ENCODE data around the gene INMT. TPM values are rescaled to one million over a fixed set of nuclear protein-coding genes. Genes with fewer than 3 reads are reported as not detected.

The INMT gene
- under 1 TPM in 1 of 2 experiments, not detected in 1; 0.24 TPM for total RNA-seq

DNA sequence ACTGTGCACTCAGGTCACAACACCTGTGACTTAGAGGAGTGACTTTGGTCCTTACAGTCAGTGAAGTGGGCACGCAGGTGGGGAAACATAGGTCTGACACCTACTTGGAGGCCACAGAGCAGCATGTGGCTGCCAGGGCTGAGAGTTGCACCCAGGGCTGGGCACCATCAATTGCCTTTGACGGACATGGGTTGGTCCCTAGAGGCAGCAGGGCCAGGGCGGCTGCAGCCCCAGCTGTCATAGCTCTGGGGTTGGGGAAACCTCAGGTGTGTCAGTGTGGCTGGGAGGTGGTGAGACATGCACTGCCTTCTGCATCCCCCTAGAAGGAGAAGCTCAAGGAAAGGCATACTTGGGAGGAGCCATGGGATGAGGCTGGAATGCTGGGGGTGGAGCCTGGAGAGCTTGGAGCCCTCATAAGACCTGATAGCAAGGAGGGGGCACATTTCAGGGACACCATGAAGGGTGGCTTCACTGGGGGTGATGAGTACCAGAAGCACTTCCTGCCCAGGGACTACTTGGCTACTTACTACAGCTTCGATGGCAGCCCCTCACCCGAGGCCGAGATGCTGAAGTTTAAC, at the start of gene INMT:
INMT (plus strand) TSS at position 440 of the 578 bp plus-strand sequence; CDS start at position 456, 16 bp downstream.
- Mint-ChIP-seq H3K36me3 (ENCODE audit: low read depth) (no peaks in the 10 kb centered on the region), H3K4me3 (no peak within 1 kb of the TSS), H3K27me3 (ENCODE audit: low read depth) (no peaks in the 10 kb centered on the region), H3K27ac (no peak within 1 kb of the TSS), H3K9me3 (peaks cover 3% of the 10 kb centered on the region), H3K4me1 (ENCODE audit: low read depth) (no peaks in the 10 kb centered on the region)
- CTCF ChIA-PET, result interaction anchor here (0.5 kb wide), 1 partner anchor 33 kb away, joined by 3 read pairs; no protein-coding TSS in a partner anchor
- intact Hi-C loops (cut with micrococcal nuclease), result no loop called here
- no peak for DNase-seq

DNA sequence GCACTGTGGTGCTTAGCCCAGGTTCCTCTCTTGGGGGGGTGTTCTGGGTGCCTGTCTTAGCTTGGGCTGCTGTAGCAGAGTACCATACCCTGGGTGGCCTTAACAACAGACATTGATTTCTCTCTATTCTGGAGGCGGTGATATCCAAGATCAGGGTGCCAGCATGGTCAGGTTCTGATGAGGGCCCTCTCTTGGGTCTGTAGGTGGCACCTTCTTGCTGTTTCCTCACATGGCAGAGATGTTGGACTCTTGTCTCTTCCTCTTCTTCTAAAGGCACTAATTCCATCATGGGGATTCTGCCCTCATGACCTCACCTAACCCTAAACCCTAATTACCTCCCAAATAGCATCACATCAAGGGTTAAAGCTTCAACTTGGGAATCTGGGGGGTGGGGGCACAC, 49.7 kb upstream of the INMT start:
- no peaks in the 10 kb centered on the region for H3K36me3 Mint-ChIP-seq (ENCODE audit: low read depth)
- CTCF ChIA-PET, result interaction anchor here (1.0 to 6.2 kb wide), 7 partner anchors 8 to 38 kb away, joined by 3 to 81 read pairs (median 4); partner anchors contain the start of gene CRHR2
- intact Hi-C loops (cut with micrococcal nuclease), result loop anchor here (1.0 to 5.0 kb wide), 2 partner anchors 38 to 275 kb away; no protein-coding TSS in a partner anchor
- no peak overlapping the region for H3K4me3 Mint-ChIP-seq
- peak; percentile 61 for DNase-seq
- H3K27ac Mint-ChIP-seq, result no peak overlapping the region
- peaks cover 4% of the 10 kb centered on the region for H3K4me1 Mint-ChIP-seq (ENCODE audit: low read depth)
- H3K9me3 Mint-ChIP-seq, result no peaks in the 10 kb centered on the region
- no peaks in the 10 kb centered on the region for H3K27me3 Mint-ChIP-seq (ENCODE audit: low read depth)

DNA sequence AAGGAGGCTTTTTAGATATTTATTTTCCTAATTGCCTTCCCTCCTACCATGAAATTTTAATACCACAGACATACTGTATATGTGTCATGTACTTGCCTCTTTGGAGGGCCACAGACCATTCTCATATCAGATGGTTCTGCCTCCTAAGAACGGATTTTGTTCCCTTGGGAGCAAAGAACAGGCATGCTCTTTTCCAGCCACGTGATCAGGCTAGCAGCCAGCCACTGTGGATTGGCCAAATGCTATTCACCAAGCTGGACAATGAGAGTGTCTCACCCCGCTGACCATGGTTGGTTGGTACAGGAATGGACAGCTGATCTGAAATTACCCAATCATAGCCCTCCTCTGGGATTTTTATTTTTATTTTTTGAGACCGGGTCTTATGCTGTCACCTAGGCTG, 48.2 kb upstream of the INMT start:
- no peaks in the 10 kb centered on the region for H3K4me1 Mint-ChIP-seq (ENCODE audit: low read depth)

DNA sequence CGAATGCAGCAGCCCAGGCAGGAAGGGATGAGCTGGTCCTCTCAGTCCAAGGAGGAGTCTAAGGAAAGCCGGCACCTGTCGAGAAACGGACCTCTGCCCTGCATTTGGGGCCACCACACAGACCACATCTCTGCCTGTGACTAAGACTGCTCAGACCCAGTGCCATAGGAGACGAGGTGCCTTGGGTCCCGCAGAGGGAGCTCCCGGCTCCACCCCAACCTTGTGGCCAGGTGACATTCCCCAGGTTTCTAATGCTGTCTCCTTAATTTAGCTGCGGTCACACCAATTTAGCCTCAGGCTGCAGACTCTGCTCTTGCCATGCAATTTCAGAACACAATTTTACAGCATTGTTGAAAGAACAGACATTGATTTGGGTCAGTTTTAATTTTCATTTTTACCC, 46.9 kb upstream of the INMT start:
- no peaks in the 10 kb centered on the region for H3K9me3 Mint-ChIP-seq
- intact Hi-C loops (cut with micrococcal nuclease), result no loop called here
- no peaks in the 10 kb centered on the region for H3K36me3 Mint-ChIP-seq (ENCODE audit: low read depth)
- CTCF ChIA-PET, result interaction anchor here (6.2 kb wide), 1 partner anchor 35 kb away, joined by 81 read pairs; no protein-coding TSS in a partner anchor
- no peak for DNase-seq
- no peak overlapping the region for H3K27ac Mint-ChIP-seq
- no peaks in the 10 kb centered on the region for H3K4me1 Mint-ChIP-seq (ENCODE audit: low read depth)
- H3K4me3 Mint-ChIP-seq, result no peak overlapping the region
- H3K27me3 Mint-ChIP-seq (ENCODE audit: low read depth), result no peaks in the 10 kb centered on the region

More for the DNA sequence above, 48.2 kb upstream of the INMT start:
- H3K4me3 Mint-ChIP-seq, result no peak overlapping the region
- CTCF ChIA-PET, result interaction anchor here (1.6 to 6.2 kb wide), 2 partner anchors 36 to 418 kb away, joined by 3 to 81 read pairs; no protein-coding TSS in a partner anchor
- H3K27ac Mint-ChIP-seq, result no peak overlapping the region
- no peaks in the 10 kb centered on the region for H3K36me3 Mint-ChIP-seq (ENCODE audit: low read depth)
- DNase-seq, result no peak
- H3K27me3 Mint-ChIP-seq (ENCODE audit: low read depth), result no peaks in the 10 kb centered on the region
- H3K9me3 Mint-ChIP-seq, result no peaks in the 10 kb centered on the region
- intact Hi-C loops (cut with micrococcal nuclease), result loop anchor here (5.0 kb wide), 1 partner anchor 274 kb away; no protein-coding TSS in a partner anchor

DNA sequence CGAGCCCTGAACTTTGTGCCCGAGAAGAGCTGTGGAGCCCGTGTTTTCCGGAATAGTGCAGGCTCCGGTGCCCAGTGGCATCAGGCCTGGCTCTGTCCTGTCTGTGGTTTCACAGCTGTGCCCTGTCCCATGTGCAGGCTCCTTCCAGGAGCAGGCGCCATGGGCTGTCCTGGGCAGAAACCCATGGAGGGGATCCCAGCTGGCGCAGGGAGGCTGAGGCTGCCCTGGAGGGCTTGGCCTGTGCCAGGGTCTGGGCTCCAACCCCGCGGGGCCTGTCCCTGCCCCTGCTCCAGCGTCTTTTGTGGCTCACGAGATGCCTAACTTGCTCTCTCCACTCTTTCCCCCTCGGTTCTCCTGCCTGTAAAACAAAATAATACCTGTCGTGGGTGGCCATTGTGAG, 46.3 kb upstream of the INMT start:
- Mint-ChIP-seq H3K4me3 (no peak overlapping the region), H3K27ac (no peak overlapping the region), H3K9me3 (no peaks in the 10 kb centered on the region), H3K36me3 (ENCODE audit: low read depth) (no peaks in the 10 kb centered on the region), H3K27me3 (ENCODE audit: low read depth) (no peaks in the 10 kb centered on the region), H3K4me1 (ENCODE audit: low read depth) (no peaks in the 10 kb centered on the region)
- CTCF ChIA-PET, result interaction anchor here (6.2 kb wide), 1 partner anchor 35 kb away, joined by 81 read pairs; no protein-coding TSS in a partner anchor
- intact Hi-C loops (cut with micrococcal nuclease), result no loop called here
- no peak for DNase-seq

DNA sequence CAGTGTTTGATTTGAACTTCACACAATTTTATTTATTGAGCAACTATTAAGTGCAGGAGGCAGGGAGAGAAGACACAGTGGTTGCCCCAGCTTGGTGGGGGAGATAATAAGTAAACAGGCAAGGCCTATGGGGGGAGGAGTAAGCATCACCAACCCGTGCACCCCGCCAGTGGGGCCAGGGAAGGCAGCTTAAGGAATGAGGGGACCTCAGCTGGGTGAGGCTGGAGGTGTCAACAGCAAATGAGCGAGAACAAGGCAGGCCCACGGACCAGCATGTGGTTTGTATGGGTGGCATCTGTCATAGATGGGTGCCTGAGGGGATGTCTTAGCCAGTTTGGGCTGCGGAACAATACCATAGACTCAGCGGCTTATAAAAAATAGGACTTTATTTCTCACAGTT, 45.6 kb upstream of the INMT start:
- Mint-ChIP-seq H3K27ac (no peak overlapping the region), H3K36me3 (ENCODE audit: low read depth) (no peaks in the 10 kb centered on the region), H3K4me3 (no peak overlapping the region)

DNA sequence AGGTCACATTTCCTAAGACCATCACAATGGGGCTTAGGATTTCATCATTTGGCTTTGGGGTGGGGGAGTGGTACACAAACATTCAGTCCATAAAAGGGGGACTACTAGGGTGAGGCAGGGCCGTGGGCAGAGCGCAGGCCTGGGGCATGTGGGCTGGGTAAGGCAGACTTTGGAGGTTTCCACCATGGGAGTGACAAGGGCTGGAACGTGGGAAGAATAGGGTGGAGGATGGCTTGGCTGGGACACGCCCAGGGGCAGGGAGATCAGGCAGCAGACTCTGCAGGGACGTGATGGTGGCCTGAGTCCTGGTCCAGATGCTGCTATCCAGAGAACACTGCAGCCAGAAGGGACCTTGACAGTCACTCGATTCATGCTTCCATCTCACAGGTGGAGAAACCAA, 45.0 kb upstream of the INMT start:
- H3K4me3 Mint-ChIP-seq, result no peak overlapping the region
- no peak for DNase-seq
- no peak overlapping the region for H3K27ac Mint-ChIP-seq
- intact Hi-C loops (cut with micrococcal nuclease), result no loop called here
- no peaks in the 10 kb centered on the region for H3K9me3 Mint-ChIP-seq
- no peaks in the 10 kb centered on the region for H3K27me3 Mint-ChIP-seq (ENCODE audit: low read depth)
- no peaks in the 10 kb centered on the region for H3K4me1 Mint-ChIP-seq (ENCODE audit: low read depth)
- no peaks in the 10 kb centered on the region for H3K36me3 Mint-ChIP-seq (ENCODE audit: low read depth)
- CTCF ChIA-PET, result interaction anchor here (1.5 kb wide), 1 partner anchor 33 kb away, joined by 3 read pairs; no protein-coding TSS in a partner anchor

More for the DNA sequence above, 45.6 kb upstream of the INMT start:
- no peaks in the 10 kb centered on the region for H3K27me3 Mint-ChIP-seq (ENCODE audit: low read depth)
- no peak for DNase-seq
- H3K9me3 Mint-ChIP-seq, result no peaks in the 10 kb centered on the region
- intact Hi-C loops (cut with micrococcal nuclease), result no loop called here
- CTCF ChIA-PET, result no interaction called here
- no peaks in the 10 kb centered on the region for H3K4me1 Mint-ChIP-seq (ENCODE audit: low read depth)

DNA sequence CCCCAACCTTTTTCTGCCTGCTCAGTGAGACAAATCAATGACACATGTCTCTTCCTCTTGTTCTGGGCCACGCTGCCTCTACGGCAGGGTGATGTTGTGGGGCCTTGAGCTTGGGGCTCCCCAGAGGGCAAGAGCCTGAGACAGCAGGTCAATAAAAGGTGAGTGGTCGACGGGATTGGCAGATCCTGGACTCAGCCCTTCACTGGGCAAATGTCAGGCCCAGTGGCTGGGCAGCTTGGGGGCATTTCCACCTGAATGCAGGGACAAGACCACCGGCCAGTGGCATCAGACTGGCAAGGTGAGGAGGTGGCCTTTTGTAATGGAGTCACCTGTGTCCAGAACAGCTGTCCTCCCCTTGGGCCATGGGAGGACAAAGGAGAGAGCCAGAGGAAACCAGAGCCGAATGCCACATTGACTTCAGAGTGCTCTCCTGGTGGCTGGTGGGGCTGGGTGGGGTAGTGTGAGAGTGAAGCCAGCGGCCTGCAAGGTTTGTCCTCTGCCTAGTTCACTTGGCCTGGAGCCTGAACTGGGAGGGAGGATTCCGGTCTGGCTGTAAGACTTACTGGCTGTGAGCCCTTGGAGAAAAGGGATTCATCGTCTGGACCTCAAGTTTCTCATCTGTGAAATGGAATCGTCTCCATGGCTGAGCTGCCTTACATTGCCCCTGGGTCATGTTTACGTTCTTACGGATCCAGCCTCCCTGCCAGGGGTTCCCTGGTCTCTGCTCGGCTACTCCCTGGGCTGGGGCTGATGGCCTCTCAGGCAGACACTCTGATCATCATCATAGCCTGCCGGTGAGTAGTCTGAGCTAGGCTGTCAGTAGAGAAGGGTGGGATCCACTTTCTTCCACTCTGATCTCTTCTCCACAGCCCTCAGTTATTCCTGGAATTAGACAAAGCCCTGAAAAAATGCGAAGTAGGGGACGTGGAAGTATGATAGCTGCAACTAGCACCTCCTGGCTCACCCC, 44.3 kb upstream of the INMT start:
- Mint-ChIP-seq H3K4me3 (no peak overlapping the region), H3K9me3 (no peaks in the 10 kb centered on the region), H3K27ac (no peak overlapping the region), H3K27me3 (ENCODE audit: low read depth) (no peaks in the 10 kb centered on the region), H3K36me3 (ENCODE audit: low read depth) (no peaks in the 10 kb centered on the region), H3K4me1 (ENCODE audit: low read depth) (no peaks in the 10 kb centered on the region)
- CTCF ChIA-PET, result interaction anchor here (0.6 to 2.4 kb wide), 4 partner anchors 9 to 40 kb away, joined by 3 to 6 read pairs (median 3); no protein-coding TSS in a partner anchor
- no peak for DNase-seq
- intact Hi-C loops (cut with micrococcal nuclease), result no loop called here

DNA sequence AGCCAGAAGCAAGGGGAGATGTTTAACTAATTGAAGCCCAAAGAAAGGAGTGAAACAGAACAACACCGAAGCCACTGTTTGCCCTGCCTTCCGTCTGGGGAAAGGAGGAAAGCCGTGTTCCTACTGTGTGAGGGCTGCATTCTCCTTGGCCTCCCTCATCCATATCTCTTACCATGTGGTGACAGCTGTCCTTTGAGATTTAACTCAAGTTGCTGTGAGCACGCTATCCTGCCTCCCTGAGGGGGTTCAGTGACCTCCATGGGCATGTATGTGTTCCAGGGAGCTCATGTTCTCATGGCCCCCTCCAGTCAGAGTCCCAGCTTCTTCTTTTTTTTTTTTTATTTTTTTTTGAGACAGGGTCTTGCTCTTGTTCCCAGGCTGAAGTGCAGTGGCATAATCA, 43.5 kb upstream of the INMT start:
- no peaks in the 10 kb centered on the region for H3K9me3 Mint-ChIP-seq
- no peaks in the 10 kb centered on the region for H3K27me3 Mint-ChIP-seq (ENCODE audit: low read depth)
- no peak overlapping the region for H3K4me3 Mint-ChIP-seq
- intact Hi-C loops (cut with micrococcal nuclease), result no loop called here
- H3K36me3 Mint-ChIP-seq (ENCODE audit: low read depth), result no peaks in the 10 kb centered on the region
- CTCF ChIA-PET, result interaction anchor here (0.9 to 2.4 kb wide), 2 partner anchors 33 to 40 kb away, joined by 3 to 6 read pairs; no protein-coding TSS in a partner anchor
- H3K27ac Mint-ChIP-seq, result no peak overlapping the region
- no peaks in the 10 kb centered on the region for H3K4me1 Mint-ChIP-seq (ENCODE audit: low read depth)
- DNase-seq, result no peak

DNA sequence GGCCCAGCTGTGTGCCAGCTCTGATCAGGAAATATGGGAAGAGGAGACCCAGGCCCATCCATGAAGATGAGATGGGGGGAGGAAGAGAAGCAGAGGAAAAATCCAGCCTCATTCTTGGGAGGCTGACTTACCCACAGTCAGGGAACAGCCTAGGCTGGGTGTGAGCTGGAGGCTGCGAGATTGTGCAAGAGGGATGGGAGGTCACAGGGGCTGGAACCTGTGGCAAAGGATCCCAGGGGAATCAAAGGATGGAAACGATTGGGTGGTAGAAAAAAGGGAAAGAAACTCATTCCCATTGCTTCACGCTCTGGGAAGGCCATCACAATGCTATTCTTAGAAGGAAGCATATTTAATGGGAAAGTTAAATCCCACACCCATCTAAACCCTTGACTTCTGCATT, 43.0 kb upstream of the INMT start:
- intact Hi-C loops (cut with micrococcal nuclease), result no loop called here
- Mint-ChIP-seq H3K9me3 (no peaks in the 10 kb centered on the region), H3K4me3 (no peak overlapping the region), H3K27me3 (ENCODE audit: low read depth) (no peaks in the 10 kb centered on the region), H3K27ac (no peak overlapping the region), H3K4me1 (ENCODE audit: low read depth) (no peaks in the 10 kb centered on the region), H3K36me3 (ENCODE audit: low read depth) (no peaks in the 10 kb centered on the region)
- CTCF ChIA-PET, result interaction anchor here (0.9 to 2.4 kb wide), 2 partner anchors 32 to 41 kb away, joined by 3 to 6 read pairs; no protein-coding TSS in a partner anchor
- DNase-seq, result no peak

DNA sequence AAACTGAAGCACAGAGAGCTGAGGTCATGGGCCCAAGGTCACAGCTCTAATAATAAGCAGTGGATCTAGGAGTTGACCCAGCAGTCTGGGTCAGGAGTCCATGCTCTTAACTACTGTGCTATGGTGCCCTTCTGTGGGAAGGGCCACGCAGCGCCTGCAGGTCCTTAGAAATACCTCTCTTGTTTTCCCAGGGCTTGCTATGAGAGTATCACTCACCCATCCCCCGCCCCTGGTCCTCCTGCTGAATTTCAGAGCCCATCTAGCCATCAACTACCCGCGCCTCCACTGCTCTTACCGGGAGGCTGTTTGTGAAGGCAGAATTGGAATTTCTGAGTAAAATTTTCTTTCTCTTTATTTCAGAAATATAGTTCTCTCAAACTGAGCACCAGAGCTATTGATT, 42.4 kb upstream of the INMT start:
- CTCF ChIA-PET, result interaction anchor here (1.9 to 2.4 kb wide), 2 partner anchors 30 to 31 kb away, joined by 6 to 9 read pairs; no protein-coding TSS in a partner anchor
- Mint-ChIP-seq H3K4me1 (ENCODE audit: low read depth) (no peaks in the 10 kb centered on the region), H3K4me3 (no peak overlapping the region), H3K9me3 (no peaks in the 10 kb centered on the region), H3K27ac (no peak overlapping the region), H3K27me3 (ENCODE audit: low read depth) (no peaks in the 10 kb centered on the region), H3K36me3 (ENCODE audit: low read depth) (no peaks in the 10 kb centered on the region)
- DNase-seq, result no peak
- intact Hi-C loops (cut with micrococcal nuclease), result no loop called here

DNA sequence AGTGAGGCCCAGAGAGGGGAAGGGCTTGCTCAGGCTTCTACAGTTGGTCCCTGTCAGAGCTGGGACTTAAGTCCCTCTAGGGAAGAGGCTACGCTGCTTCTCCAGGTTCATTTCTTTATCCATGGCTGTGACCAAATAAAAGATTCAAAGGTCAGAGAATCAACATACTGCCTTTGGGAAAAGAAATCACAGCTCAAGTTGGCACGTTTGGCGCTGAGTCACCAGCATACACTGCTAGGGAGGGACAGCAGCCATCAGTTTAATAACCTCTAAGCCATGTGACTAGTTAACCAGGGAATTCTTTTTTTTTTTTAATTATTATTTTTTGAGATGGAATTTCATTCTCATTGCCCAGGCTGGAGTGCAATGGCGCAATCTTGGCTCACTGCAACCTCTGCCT, 41.3 kb upstream of the INMT start:
- H3K27me3 Mint-ChIP-seq (ENCODE audit: low read depth), result no peaks in the 10 kb centered on the region
- intact Hi-C loops (cut with micrococcal nuclease), result no loop called here

More for the DNA sequence above, 41.3 kb upstream of the INMT start:
- H3K4me3 Mint-ChIP-seq, result no peak overlapping the region
- CTCF ChIA-PET, result interaction anchor here (0.6 to 1.9 kb wide), 3 partner anchors 9 to 46 kb away, joined by 3 to 9 read pairs (median 4); no protein-coding TSS in a partner anchor
- H3K4me1 Mint-ChIP-seq (ENCODE audit: low read depth), result no peaks in the 10 kb centered on the region
- H3K9me3 Mint-ChIP-seq, result no peaks in the 10 kb centered on the region
- no peaks in the 10 kb centered on the region for H3K36me3 Mint-ChIP-seq (ENCODE audit: low read depth)
- no peak for DNase-seq
- H3K27ac Mint-ChIP-seq, result no peak overlapping the region

All from activated naive CD4-positive, alpha-beta T cell treated with anti-CD3 and anti-CD28 coated beads for 36 hours (primary cell).